Mucosa of gallbladder (tissue), 1 donor: ENCODE data around the gene PKN3. TPM values are rescaled to one million over a fixed set of nuclear protein-coding genes. Genes with fewer than 3 reads are reported as not detected.
"Not testable (repeated sequence)": the region's sequence is repeated elsewhere in the genome, so short reads cannot be mapped to it uniquely, and the experiment has no call there.

Experiments used
- DNase-seq: peaks from one replicate; pipeline ENCODE4 v3.0.0-alpha.2; 2020; ENCODE audit warnings: low spot score
- total RNA-seq: library from RNA; stranded (reverse); gene quantifications from one replicate; pipeline ENCODE4 v1.2.1, GENCODE V29; 2021
- donor health status: DM: no; HTN: no; CAD: no.

PKN3 gene
- total RNA-seq, 1 donor from 2014 or later, result 9.4 TPM

GRCh38 chr9:128693738-128694137, 8.6 kb upstream of the PKN3 start:
- not testable (repeated sequence) for DNase-seq

GRCh38 chr9:128694344-128694743, 8.0 kb upstream of the PKN3 start:
- DNase-seq, result no peak

DNA sequence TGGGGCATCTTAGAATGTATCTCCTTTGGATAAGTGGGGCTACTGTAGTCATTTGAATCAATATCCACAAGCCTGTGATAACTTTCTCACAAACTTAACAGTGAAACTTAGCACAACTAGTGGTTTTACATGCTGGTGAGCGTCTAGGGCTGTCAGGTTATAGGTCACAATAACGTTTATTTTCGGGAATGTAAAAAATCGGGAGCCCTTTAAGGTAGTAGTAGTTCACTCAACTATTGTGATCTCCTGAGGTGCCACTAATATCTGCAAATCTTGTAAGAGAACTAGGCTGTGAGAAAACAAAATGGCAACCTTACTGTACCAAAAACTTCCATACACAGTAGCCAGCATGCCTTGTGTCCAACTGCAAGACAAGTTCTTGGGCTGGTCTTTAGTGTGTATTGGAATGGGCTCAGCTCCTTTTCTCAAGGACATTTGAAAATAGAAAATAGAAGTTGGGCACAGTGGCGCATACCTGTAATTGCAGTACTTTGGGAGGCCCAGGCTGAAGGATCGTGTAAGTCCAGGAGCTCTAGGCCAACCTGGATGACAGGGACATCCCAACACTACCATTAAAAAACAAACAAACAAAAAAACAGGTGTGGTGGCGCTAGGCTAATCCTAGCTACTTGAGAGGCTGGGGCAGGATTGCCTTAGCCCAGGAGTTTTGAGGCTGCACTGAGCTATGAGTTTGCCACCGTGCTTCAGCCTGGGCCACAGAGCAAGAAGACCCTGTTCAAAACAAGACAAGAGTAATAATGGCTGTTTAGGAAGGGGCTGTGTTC, 5.2 kb upstream of the PKN3 start:
- no peak for DNase-seq

GRCh38 chr9:128699096-128699795, 3.1 kb upstream of the PKN3 start:
- DNase-seq, result not testable (repeated sequence)

DNA sequence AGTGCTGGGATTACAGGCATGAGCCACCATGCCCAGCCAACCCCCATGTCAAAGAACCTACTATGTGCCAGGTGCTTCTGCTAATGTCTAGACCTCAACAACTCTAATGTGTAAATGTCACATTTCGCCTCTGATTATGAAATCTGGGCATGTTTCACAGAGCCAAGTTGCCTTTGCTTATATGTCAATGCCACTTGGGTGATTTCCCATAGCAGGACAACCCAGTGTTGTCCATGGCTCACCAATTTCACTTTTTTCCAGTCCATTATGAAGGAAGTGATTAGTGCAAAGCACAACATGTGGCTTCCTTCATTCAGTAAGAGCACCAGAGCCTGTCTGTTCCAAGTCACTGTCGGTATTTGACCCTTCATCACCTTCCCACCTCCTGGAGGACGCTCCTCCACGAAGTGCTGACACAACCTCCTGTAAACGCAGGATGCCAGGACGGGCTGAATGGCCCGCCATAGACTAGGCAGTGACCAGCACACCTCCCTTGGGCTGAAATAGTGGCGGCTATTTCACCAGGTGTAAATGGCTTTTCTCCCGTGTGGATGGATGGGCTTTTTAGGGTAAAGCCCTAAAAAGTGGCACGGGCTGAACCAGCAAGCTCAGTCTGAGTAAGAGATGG, 962 bp upstream of the PKN3 start:
- no peak for DNase-seq

GRCh38 chr9:128702949-128703615, 779 bp downstream of the PKN3 start:
- no peak for DNase-seq

- DNase-seq, result no peak
Observed at GRCh38 chr9:128703616-128704355, 1.5 kb downstream of the PKN3 start.

GRCh38 chr9:128704356-128704670, 2.0 kb downstream of the PKN3 start:
- DNase-seq, result no peak

GRCh38 chr9:128705051-128705965, 3.0 kb downstream of the PKN3 start:
- no peak for DNase-seq

DNA sequence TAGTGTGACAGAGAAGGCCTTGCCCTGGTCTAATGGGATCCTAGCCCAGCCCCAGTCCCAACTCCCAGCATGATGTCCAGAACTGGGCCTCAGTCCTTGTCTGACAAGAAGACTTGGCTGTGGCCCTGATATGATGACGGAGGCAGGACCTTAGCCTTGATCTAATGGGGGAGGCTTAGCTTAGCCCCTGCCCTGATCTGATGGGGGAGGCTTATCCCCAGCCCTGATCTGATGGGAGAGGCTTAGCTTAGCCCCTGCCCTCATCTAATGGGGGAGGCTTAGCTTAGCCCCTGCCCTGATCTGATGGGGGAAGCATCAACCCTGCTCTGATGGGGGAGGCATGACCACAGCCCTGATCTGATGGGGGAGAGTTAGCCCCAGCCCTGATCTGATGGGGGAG, 3.7 kb downstream of the PKN3 start:
- no peak for DNase-seq

DNA sequence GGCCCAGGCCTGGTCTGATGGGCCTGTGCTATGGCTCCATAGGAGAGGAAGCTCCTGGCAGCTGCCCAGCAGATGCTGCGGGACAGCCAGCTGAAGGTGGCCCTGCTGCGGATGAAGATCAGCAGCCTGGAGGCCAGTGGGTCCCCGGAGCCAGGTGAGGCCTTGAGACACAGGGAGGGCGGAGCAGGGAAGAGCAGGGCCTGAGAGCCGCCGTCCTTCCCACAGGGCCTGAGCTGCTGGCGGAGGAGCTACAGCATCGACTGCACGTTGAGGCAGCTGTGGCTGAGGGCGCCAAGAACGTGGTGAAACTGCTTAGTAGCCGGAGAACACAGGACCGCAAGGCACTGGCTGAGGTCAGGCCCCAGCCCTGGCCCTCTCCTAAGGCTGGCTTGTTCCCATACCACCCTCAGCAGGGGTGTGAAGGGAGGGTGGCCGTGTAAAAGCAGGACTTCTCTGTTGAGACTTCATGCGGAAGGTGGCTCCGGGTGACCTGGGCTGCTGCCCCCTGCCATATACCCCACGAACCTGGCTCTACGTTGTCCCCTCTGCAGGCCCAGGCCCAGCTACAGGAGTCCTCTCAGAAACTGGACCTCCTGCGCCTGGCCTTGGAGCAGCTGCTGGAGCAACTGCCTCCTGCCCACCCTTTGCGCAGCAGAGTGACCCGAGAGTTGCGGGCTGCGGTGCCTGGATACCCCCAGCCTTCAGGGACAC, 4.5 kb downstream of the PKN3 start:
- DNase-seq, result no peak

DNA sequence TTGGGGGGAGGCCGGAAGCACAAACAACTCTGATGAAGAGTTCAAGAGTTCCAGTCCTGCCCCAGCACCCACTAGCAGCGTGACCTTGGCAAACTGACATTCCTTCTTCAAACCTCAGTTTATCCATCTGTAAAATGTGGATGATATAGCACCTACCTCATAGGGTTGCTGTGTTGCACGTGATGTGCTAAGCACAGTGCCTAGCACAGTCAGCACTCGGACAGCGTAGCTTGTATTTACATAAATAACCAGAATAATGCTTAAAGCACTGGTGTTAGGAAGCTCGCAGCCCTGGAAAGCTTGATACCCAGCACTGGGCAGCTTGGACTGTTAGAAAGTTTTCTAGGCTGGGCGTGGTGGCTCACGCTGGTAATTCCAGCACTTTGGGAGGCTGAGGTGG, 5.1 kb downstream of the PKN3 start:
- no peak for DNase-seq

GRCh38 chr9:128712451-128713410, 10.4 kb downstream of the PKN3 start:
- DNase-seq, result no peak

- DNase-seq, result no peak
Observed at GRCh38 chr9:128713411-128713780, 11.1 kb downstream of the PKN3 start.

- no peak for DNase-seq
Observed at GRCh38 chr9:128713941-128714573, 11.8 kb downstream of the PKN3 start.

DNA sequence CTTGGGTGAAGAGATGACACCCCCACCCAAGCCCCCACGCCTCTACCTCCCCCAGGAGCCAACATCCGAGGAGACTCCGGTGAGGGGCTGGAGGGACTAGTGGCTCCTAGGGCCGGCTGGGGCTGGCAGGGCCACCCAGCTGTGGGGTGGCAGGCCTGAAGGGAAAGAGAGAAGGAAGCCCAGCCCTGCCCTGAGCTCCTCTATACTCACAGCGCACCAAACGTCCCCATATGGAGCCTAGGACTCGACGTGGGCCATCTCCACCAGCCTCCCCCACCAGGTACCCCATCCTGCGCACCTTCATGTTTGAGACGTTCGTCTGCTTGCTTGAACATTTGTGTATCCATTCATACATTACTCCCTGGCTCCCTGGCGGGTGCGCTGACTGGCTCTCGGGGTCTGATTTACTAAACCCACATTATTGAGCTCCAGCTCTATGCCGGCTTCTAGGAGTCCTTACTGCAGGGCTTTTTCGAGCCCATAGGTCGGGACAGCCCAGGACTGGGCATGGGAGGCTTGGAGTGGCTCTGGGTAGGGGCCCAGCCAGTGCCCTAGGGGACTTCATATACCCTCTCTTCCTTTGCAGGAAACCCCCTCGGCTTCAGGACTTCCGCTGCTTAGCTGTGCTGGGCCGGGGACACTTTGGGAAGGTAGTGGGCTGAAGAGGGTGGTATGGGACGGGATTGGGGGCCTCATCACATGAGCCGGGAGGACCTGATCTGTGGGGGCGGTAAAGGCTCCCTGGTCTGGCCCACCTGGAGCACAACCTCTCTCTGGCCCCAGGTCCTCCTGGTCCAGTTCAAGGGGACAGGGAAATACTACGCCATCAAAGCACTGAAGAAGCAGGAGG, 12.5 kb downstream of the PKN3 start:
- DNase-seq, result no peak

- no peak for DNase-seq
Observed at GRCh38 chr9:128715436-128715750, 13.1 kb downstream of the PKN3 start.
